GM21360 (cell line): ENCODE data around the gene ARHGEF4.
"Not testable (repeated sequence)": the region's sequence is repeated elsewhere in the genome, so short reads cannot be mapped to it uniquely, and the experiment has no call there.

Experiments used
- ATAC-seq: cut with Tn5 transposase; IDR thresholded peaks from one replicate; pipeline ENCODE4 v1.9.1; 2021; ENCODE audit warnings: mild to moderate bottlenecking, moderate library complexity; ENCODE audit not compliant: unreplicated experiment

The ARHGEF4 gene

DNA sequence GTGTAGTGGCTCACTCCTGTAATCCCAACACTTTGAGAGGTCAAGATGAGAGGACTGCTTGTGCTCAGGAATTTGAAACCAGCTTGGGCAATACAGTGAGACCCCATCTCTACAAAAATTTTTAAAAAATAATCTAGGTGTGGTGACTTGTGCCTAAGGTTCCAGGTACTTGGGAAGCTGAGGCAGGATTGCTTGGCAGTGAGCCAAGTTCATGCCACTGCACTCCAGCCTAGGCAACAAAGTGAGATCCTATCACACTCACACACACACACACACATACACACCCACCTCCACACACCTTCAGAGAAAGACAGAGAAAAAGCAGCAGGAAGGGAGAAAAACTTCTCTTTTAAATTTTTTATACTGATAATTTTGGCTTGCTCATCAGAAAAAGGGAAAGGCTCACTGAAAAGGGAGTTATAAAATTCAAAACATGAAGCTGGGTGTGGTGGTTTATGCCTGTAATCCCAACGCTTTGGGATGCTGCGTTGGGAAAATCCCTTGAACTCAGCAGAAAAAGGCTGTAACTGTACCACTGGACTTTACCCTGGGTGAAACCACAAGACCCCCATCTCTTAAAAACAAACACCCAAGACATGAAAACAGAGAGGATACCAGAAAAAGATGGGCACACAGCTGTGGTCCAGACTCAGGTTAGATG, 230.9 kb downstream of the ARHGEF4 start:
- ATAC-seq, result no peak

DNA sequence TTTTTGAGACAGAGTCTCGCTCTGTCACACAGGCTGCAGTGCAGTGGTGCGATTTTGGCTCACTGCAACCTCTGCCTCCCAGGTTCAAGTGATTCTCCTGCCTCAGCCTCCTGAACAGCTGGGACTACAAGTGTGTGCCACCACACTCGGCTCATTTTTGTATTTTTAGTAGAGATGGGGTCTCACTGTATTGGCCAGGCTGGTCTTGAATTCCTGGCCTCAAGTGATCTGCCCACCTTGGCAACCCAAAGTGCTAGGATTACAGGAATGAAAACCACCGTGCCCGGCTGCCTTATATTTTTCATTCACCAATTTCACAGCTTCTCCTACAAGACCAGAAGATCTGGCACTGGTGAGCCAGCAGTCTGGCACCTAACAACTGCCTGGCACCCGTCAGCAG, 231.5 kb downstream of the ARHGEF4 start:
- not testable (repeated sequence) for ATAC-seq

- ATAC-seq, result not testable (repeated sequence)
Measured at GRCh38 chr2:131075578-131075977, 238.9 kb downstream of the ARHGEF4 start.

- ATAC-seq, result no peak
Measured at GRCh38 chr2:131076707-131077106, 240.0 kb downstream of the ARHGEF4 start.

- no peak for ATAC-seq
Measured at GRCh38 chr2:131077182-131077846, 240.6 kb downstream of the ARHGEF4 start.

DNA sequence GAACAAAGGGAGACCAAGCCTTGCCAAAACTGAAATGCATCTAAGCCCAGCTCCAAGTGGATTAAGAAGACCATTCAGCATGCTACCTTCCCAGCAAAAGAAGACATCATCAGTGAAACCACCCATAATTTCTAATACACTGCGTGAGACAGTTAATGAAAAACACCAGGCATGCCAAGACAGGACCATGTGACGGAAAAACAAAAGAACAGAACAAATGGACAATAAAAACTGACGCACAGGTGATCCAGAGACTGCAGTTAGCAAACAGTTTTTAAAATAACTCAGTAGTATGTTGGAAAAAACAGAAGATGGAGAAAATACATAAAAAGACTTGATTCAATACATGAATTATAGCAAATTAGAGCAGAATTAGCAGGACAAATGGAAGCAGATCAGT, 241.3 kb downstream of the ARHGEF4 start:
- no peak for ATAC-seq

GRCh38 chr2:131079931-131080330, 243.2 kb downstream of the ARHGEF4 start:
- not testable (repeated sequence) for ATAC-seq

GRCh38 chr2:131081190-131081589, 244.5 kb downstream of the ARHGEF4 start:
- no peak for ATAC-seq

DNA sequence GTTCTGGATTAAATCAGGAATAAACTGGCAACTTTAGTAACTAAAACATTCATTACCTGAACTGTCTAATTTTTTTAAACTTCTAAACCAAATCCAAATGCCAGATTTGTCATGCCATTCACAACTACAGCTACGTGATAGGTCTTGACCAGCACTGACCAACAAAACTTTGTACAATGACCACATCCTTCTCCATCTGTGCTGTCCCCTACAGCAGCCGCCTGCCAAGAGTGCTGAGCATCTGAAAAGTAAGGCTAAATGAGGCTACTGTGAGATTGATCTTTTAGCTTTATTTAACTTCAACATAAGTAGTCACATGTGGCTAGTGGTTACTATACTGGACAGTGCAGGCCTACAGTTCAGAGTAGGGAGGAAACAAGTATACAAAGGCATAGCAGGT, 248.9 kb downstream of the ARHGEF4 start:
- no peak for ATAC-seq

- ATAC-seq, result no peak
Measured at GRCh38 chr2:131092458-131093005, 255.8 kb downstream of the ARHGEF4 start.

DNA sequence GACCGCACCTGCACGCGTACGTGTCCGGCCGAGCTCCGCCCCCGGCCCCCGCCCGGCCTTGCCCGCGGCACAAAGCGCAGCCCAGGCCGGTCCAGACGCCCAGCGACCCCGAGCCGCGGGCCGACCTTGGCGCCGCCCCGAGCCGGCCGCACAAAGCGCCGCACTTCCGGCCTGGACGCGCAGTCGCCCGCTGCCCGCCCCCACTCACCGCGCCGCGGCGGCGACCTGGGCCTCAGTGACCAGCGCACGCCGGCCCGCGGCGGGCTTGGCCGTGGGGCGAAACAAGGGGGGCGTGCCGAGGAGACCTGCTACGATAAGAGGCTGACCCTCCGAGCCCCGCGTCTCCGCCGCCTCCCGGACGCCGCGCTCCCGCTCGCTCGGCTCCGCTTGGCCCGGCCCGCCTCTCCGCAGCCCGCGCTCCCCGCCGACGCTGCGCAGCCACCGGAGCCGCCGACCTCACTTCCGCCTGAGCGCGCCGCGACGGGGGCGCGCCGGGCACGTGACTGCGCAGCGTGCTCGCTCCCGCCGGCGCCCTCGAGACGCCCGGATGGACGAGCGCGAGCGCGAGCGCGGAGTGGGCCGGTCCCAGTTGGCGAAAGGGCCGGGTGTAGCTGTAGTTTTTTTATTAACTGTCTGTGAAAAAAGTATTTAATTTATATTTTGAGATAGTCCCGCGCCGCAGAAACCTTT, 256.4 kb downstream of the ARHGEF4 start, which contains the start of gene FAM168B:
FAM168B (minus strand) TSS at position 455 of the 690 bp plus-strand sequence. CDS start 10,814 bp downstream, outside the sequence.
- peak; percentile 78 for ATAC-seq

- ATAC-seq, result peak; percentile 72
Measured at GRCh38 chr2:131093696-131094462, 257.2 kb downstream of the ARHGEF4 start.

- no peak for ATAC-seq
Measured at GRCh38 chr2:131094463-131095281, 258.0 kb downstream of the ARHGEF4 start.
